ENCODE data around the gene KDM4D.
A peak's percentile ranks its signal among the peaks of the same experiment; 100 is the strongest.
"Not testable (repeated sequence)": the region's sequence is repeated elsewhere in the genome, so short reads cannot be mapped to it uniquely, and the experiment has no call there.

Gene KDM4D

GRCh38 chr11:94973099-94973968 is at the start of gene KDM4D, which contains the start of gene CWC15:
TSS of gene KDM4D (plus strand) at chr11:94973709. CDS start at chr11:94997373, 23,664 bp downstream.
TSS of gene CWC15 (minus strand) at chr11:94973556. CDS start at chr11:94972185, 1,371 bp downstream.
- H3K36me3 ChIP-seq (ENCODE audit: insufficient read depth, low read length), result peaks cover 28% of the 10 kb centered on the region
- H3K4me1 ChIP-seq (ENCODE audit: control insufficient read depth, insufficient read depth, low read length, unreplicated experiment), result peaks cover 10% of the 10 kb centered on the region
- H3K79me2 ChIP-seq (ENCODE audit: control insufficient read depth, insufficient read depth, low read length, unreplicated experiment), result peaks cover 17% of the 10 kb centered on the region
- H3K27me3 ChIP-seq (ENCODE audit: insufficient read depth, low read length), result no peaks in the 10 kb centered on the region
- peak within 1 kb of the TSS; percentile 96 for H2AFZ ChIP-seq (ENCODE audit: low read length, unreplicated experiment)
- peak within 1 kb of the TSS; percentile 63 for H3K27ac ChIP-seq (ENCODE audit: low read depth, low read length)
- peak within 1 kb of the TSS; percentile 85 for H3K4me3 ChIP-seq (ENCODE audit: low read depth, low read length)

DNA sequence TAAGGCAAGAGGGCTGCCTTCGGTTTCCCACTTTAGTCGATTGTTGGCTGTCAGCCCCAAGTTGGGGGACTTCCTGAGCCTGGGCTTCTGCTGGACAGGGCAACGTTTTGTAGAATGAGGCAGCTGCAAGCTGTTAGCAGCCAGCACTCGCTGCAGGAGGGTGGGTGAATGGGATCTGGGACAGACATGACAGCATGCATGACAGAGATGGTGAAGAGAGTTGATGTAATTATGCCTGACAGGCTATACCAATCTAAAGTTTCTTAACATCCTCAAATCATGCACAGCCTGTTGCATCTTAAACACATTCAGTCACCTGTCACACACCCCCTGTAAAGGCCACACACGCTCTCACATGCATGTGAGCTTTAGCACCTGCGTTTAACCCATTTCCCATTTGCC is 49.3 kb upstream of the KDM4D start:
- Histone ChIP-seq H3K27me3 (ENCODE audit: insufficient read depth, low read length) (no peaks in the 10 kb centered on the region), H2AFZ (ENCODE audit: low read length, unreplicated experiment) (no peak overlapping the region), H3K4me1 (ENCODE audit: control insufficient read depth, insufficient read depth, low read length, unreplicated experiment) (peaks cover 35% of the 10 kb centered on the region), H3K4me3 (ENCODE audit: low read depth, low read length) (no peak overlapping the region), H3K79me2 (ENCODE audit: control insufficient read depth, insufficient read depth, low read length, unreplicated experiment) (no peaks in the 10 kb centered on the region), H3K36me3 (ENCODE audit: insufficient read depth, low read length) (peaks cover 4% of the 10 kb centered on the region; the same call in 1 of the 2 replicates), H3K27ac (ENCODE audit: low read depth, low read length) (no peak overlapping the region)

- H3K4me1 ChIP-seq (ENCODE audit: control insufficient read depth, insufficient read depth, low read length, unreplicated experiment), result peaks cover 35% of the 10 kb centered on the region
- no peak overlapping the region for H3K27ac ChIP-seq (ENCODE audit: low read depth, low read length)
- no peak overlapping the region for H3K4me3 ChIP-seq (ENCODE audit: low read depth, low read length)
- no peak overlapping the region for H2AFZ ChIP-seq (ENCODE audit: low read length, unreplicated experiment)
- no peaks in the 10 kb centered on the region for H3K27me3 ChIP-seq (ENCODE audit: insufficient read depth, low read length)
- H3K79me2 ChIP-seq (ENCODE audit: control insufficient read depth, insufficient read depth, low read length, unreplicated experiment), result no peaks in the 10 kb centered on the region
- peaks cover 4% of the 10 kb centered on the region; the same call in 1 of the 2 replicates for H3K36me3 ChIP-seq (ENCODE audit: insufficient read depth, low read length)
Measured at GRCh38 chr11:94924612-94925011, 48.9 kb upstream of the KDM4D start.

- no peak overlapping the region for H3K4me3 ChIP-seq (ENCODE audit: low read depth, low read length)
- peaks cover 35% of the 10 kb centered on the region for H3K4me1 ChIP-seq (ENCODE audit: control insufficient read depth, insufficient read depth, low read length, unreplicated experiment)
- no peaks in the 10 kb centered on the region for H3K79me2 ChIP-seq (ENCODE audit: control insufficient read depth, insufficient read depth, low read length, unreplicated experiment)
- peak overlapping the region; percentile 91; the same call in 1 of the 2 replicates for H3K27ac ChIP-seq (ENCODE audit: low read depth, low read length)
- no peak overlapping the region for H2AFZ ChIP-seq (ENCODE audit: low read length, unreplicated experiment)
- H3K36me3 ChIP-seq (ENCODE audit: insufficient read depth, low read length), result peaks cover 4% of the 10 kb centered on the region; the same call in 1 of the 2 replicates
- no peaks in the 10 kb centered on the region for H3K27me3 ChIP-seq (ENCODE audit: insufficient read depth, low read length)
Measured at GRCh38 chr11:94925422-94926270, 47.9 kb upstream of the KDM4D start.

- Histone ChIP-seq H3K4me1 (ENCODE audit: control insufficient read depth, insufficient read depth, low read length, unreplicated experiment) (peaks cover 35% of the 10 kb centered on the region), H3K4me3 (ENCODE audit: low read depth, low read length) (no peak overlapping the region), H3K27ac (ENCODE audit: low read depth, low read length) (peak overlapping the region; percentile 91), H3K79me2 (ENCODE audit: control insufficient read depth, insufficient read depth, low read length, unreplicated experiment) (no peaks in the 10 kb centered on the region), H3K36me3 (ENCODE audit: insufficient read depth, low read length) (peaks cover 4% of the 10 kb centered on the region; the same call in 1 of the 2 replicates), H3K27me3 (ENCODE audit: insufficient read depth, low read length) (no peaks in the 10 kb centered on the region), H2AFZ (ENCODE audit: low read length, unreplicated experiment) (no peak overlapping the region)
Measured at GRCh38 chr11:94926271-94926625, 47.3 kb upstream of the KDM4D start.

DNA sequence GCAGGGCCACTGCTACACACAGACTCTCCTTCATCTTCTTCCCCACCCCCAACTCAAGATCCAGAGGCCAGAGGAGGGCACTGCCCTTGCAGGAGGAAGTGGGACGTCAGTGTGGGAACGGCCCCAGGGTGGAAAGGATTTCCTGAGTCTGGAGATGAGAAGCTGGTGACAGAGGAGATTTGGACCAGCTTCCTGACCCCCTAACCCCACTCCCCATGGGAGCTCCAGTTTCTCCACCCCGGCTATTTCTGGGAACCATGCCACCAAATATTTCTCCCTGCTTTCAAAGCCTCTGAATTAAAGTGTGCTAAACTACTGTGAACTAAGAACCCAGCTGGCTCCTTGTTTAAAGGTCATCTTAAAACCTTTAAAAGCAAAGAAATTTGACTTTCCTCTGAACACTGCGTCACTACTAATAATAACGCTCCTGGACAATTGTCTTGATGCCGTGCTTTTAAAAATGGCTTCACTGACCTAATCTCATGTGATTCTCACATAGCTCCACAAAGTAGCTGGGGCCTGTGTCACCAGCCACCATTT is 46.7 kb upstream of the KDM4D start:
- Histone ChIP-seq H3K4me3 (ENCODE audit: low read depth, low read length) (no peak overlapping the region), H3K27ac (ENCODE audit: low read depth, low read length) (peak overlapping the region; percentile 91)

GRCh38 chr11:94928117-94928990 is 45.2 kb upstream of the KDM4D start:
- Histone ChIP-seq H2AFZ (ENCODE audit: low read length, unreplicated experiment) (no peak overlapping the region), H3K79me2 (ENCODE audit: control insufficient read depth, insufficient read depth, low read length, unreplicated experiment) (no peaks in the 10 kb centered on the region), H3K36me3 (ENCODE audit: insufficient read depth, low read length) (peaks cover 4% of the 10 kb centered on the region; the same call in 1 of the 2 replicates), H3K4me3 (ENCODE audit: low read depth, low read length) (no peak overlapping the region), H3K4me1 (ENCODE audit: control insufficient read depth, insufficient read depth, low read length, unreplicated experiment) (peaks cover 38% of the 10 kb centered on the region), H3K27me3 (ENCODE audit: insufficient read depth, low read length) (no peaks in the 10 kb centered on the region), H3K27ac (ENCODE audit: low read depth, low read length) (peak overlapping the region; percentile 91)

More for the DNA sequence above, 46.7 kb upstream of the KDM4D start:
- Histone ChIP-seq H3K4me1 (ENCODE audit: control insufficient read depth, insufficient read depth, low read length, unreplicated experiment) (peaks cover 35% of the 10 kb centered on the region), H3K79me2 (ENCODE audit: control insufficient read depth, insufficient read depth, low read length, unreplicated experiment) (no peaks in the 10 kb centered on the region), H3K27me3 (ENCODE audit: insufficient read depth, low read length) (no peaks in the 10 kb centered on the region), H2AFZ (ENCODE audit: low read length, unreplicated experiment) (no peak overlapping the region), H3K36me3 (ENCODE audit: insufficient read depth, low read length) (peaks cover 4% of the 10 kb centered on the region; the same call in 1 of the 2 replicates)

- H3K79me2 ChIP-seq (ENCODE audit: control insufficient read depth, insufficient read depth, low read length, unreplicated experiment); H3K36me3 ChIP-seq (ENCODE audit: insufficient read depth, low read length): not testable (repeated sequence)
- peaks cover 48% of the 10 kb centered on the region for H3K4me1 ChIP-seq (ENCODE audit: control insufficient read depth, insufficient read depth, low read length, unreplicated experiment)
Measured at GRCh38 chr11:94932072-94932471, 41.4 kb upstream of the KDM4D start.

GRCh38 chr11:94932503-94932902 is 41.0 kb upstream of the KDM4D start:
- H3K36me3 ChIP-seq (ENCODE audit: insufficient read depth, low read length), result no peaks in the 10 kb centered on the region
- peak overlapping the region; percentile 85 for H3K27ac ChIP-seq (ENCODE audit: low read depth, low read length)
- no peak overlapping the region for H2AFZ ChIP-seq (ENCODE audit: low read length, unreplicated experiment)
- no peaks in the 10 kb centered on the region for H3K27me3 ChIP-seq (ENCODE audit: insufficient read depth, low read length)
- H3K4me1 ChIP-seq (ENCODE audit: control insufficient read depth, insufficient read depth, low read length, unreplicated experiment), result peaks cover 44% of the 10 kb centered on the region
- no peaks in the 10 kb centered on the region for H3K79me2 ChIP-seq (ENCODE audit: control insufficient read depth, insufficient read depth, low read length, unreplicated experiment)
- no peak overlapping the region for H3K4me3 ChIP-seq (ENCODE audit: low read depth, low read length)

More at GRCh38 chr11:94932072-94932471, 41.4 kb upstream of the KDM4D start:
- not testable (repeated sequence) for H3K4me3 ChIP-seq (ENCODE audit: low read depth, low read length); H3K27ac ChIP-seq (ENCODE audit: low read depth, low read length); H2AFZ ChIP-seq (ENCODE audit: low read length, unreplicated experiment); H3K27me3 ChIP-seq (ENCODE audit: insufficient read depth, low read length)
